ENCODE results near the gene MZT2A.
"Not testable (repeated sequence)": the region's sequence is repeated elsewhere in the genome, so short reads cannot be mapped to it uniquely, and the experiment has no call there.

DNA sequence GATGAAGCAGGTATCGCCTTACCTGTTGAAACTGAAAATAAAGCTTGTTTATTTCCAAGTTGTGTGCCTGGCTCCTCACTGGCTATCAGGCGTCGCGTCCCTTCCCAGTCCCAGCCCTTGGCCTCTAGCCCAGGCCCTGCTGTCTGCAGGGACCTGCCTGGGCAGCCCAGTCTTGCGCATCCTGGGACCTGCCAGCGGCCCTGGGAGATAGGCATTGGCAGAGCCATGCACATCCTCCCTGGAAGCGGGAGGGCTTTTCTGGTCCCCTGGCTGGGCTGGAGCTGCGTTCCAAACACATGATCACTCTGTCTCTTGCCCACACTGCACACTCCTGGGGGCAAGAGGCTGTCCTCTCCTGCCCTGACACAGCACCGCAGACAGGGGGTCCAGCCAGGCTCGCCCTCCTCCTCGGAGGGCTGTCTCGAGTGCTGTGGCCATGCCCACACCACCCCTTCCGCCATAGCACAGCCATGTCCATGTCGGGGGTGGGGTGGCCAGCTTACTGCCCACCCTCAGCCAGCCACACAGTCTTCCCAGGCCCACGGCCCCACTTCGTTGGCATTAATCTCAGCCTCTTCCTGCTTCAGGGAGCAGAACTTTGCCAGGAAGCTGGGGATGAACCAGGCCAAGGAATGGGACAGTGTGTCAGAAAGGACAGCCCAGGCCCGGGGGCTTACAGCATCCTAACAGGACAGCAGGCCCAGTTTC, 41.6 kb upstream of the MZT2A start:
- TF ChIP-seq, protein P1, sequence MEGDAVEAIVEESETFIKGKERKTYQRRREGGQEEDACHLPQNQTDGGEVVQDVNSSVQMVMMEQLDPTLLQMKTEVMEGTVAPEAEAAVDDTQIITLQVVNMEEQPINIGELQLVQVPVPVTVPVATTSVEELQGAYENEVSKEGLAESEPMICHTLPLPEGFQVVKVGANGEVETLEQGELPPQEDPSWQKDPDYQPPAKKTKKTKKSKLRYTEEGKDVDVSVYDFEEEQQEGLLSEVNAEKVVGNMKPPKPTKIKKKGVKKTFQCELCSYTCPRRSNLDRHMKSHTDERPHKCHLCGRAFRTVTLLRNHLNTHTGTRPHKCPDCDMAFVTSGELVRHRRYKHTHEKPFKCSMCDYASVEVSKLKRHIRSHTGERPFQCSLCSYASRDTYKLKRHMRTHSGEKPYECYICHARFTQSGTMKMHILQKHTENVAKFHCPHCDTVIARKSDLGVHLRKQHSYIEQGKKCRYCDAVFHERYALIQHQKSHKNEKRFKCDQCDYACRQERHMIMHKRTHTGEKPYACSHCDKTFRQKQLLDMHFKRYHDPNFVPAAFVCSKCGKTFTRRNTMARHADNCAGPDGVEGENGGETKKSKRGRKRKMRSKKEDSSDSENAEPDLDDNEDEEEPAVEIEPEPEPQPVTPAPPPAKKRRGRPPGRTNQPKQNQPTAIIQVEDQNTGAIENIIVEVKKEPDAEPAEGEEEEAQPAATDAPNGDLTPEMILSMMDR (IDR thresholded peaks at IDR 0.05; ENCODE audit: insufficient read depth, low read length, poor library complexity, severe bottlenecking) = not testable (repeated sequence)
- not testable (repeated sequence) for TF ChIP-seq EZH2phosphoT487 (conservative IDR thresholded peaks at IDR 0.05; ENCODE audit: low read length)

Data from SU-DHL-6 (cell line).